ENCODE results near the gene GRPR. TPM values are rescaled to one million over a fixed set of nuclear protein-coding genes. Genes with fewer than 3 reads are reported as not detected.
"Not testable (repeated sequence)": the region's sequence is repeated elsewhere in the genome, so short reads cannot be mapped to it uniquely, and the experiment has no call there.

The GRPR gene
- total RNA-seq, 2 donors from 2014 or later: 3.1 to 5.6 TPM

- Histone ChIP-seq H3K4me3 (no peak overlapping the region), H3K4me1 (no peaks in the 10 kb centered on the region), H3K9me3 (no peaks in the 10 kb centered on the region), H3K36me3 (replicated peaks in 1 of 2; ENCODE audit: insufficient read depth in 1 of 2, low read depth in 2 of 2) (no peaks in the 10 kb centered on the region), H3K27me3 (no peaks in the 10 kb centered on the region), H3K27ac (no peak overlapping the region)
- ATAC-seq: no peak
- WGBS, 2 donors: 48 to 63% methylated on average over 2 of the region's 2 CpGs
- TF ChIP-seq CTCF (IDR thresholded peaks at IDR 0.05): no peak
- no peak for TF ChIP-seq POLR2A (IDR thresholded peaks at IDR 0.05)
- intact Hi-C loops (cut with DNase I): no loop called here
- no peak for DNase-seq
Observed at GRCh38 chrX:16177260-16177659, 53.9 kb downstream of the GRPR start.

GRCh38 chrX:16183843-16184242 is 60.5 kb downstream of the GRPR start:
- 78 to 84% methylated on average over 10 of the region's 10 CpGs for whole genome bisulfite sequencing, 2 donors
- H3K9me3 ChIP-seq; DNase-seq; H3K4me3 ChIP-seq; intact Hi-C loops (cut with DNase I); H3K4me1 ChIP-seq; H3K36me3 ChIP-seq (replicated peaks in 1 of 2; ENCODE audit: insufficient read depth in 1 of 2, low read depth in 2 of 2); ATAC-seq; H3K27ac ChIP-seq; H3K27me3 ChIP-seq: not testable (repeated sequence)

GRCh38 chrX:16185725-16186136 is 62.4 kb downstream of the GRPR start:
- TF ChIP-seq CTCF (IDR thresholded peaks at IDR 0.05) (no peak), POLR2A (IDR thresholded peaks at IDR 0.05) (no peak)
- H3K4me3 ChIP-seq: no peak overlapping the region
- H3K36me3 ChIP-seq (replicated peaks in 1 of 2; ENCODE audit: insufficient read depth in 1 of 2, low read depth in 2 of 2): no peaks in the 10 kb centered on the region
- intact Hi-C loops (cut with DNase I): no loop called here
- no peak overlapping the region for H3K27ac ChIP-seq
- H3K4me1 ChIP-seq: no peaks in the 10 kb centered on the region
- WGBS, 2 donors: 71 to 90% methylated on average over 2 of the region's 2 CpGs
- DNase-seq: no peak
- H3K9me3 ChIP-seq: no peaks in the 10 kb centered on the region
- no peaks in the 10 kb centered on the region for H3K27me3 ChIP-seq
- ATAC-seq: no peak

GRCh38 chrX:16186380-16187007 is 63.1 kb downstream of the GRPR start:
- DNase-seq: no peak

More at GRCh38 chrX:16186380-16187007, 63.1 kb downstream of the GRPR start:
- Histone ChIP-seq H3K27me3 (no peaks in the 10 kb centered on the region), H3K9me3 (no peaks in the 10 kb centered on the region), H3K27ac (no peak overlapping the region), H3K4me1 (peaks cover 1% of the 10 kb centered on the region), H3K4me3 (no peak overlapping the region), H3K36me3 (replicated peaks in 1 of 2; ENCODE audit: insufficient read depth in 1 of 2, low read depth in 2 of 2) (no peaks in the 10 kb centered on the region)
- TF ChIP-seq CTCF (IDR thresholded peaks at IDR 0.05) (no peak), POLR2A (IDR thresholded peaks at IDR 0.05) (no peak)
- intact Hi-C loops (cut with DNase I): no loop called here
- WGBS, 2 donors: 46 to 48% methylated on average over 3 of the region's 3 CpGs
- no peak for ATAC-seq
